ENCODE results near the gene SSR4. TPM values are rescaled to one million over a fixed set of nuclear protein-coding genes. Genes with fewer than 3 reads are reported as not detected.

The SSR4 gene
- total and polyA plus RNA-seq, 2 experiments from 2014 or later: 124 to 374 TPM

- H3K27me3 ChIP-seq: no peaks in the 10 kb centered on the region
- H3K4me3 ChIP-seq: no peak overlapping the region
- H3K27ac ChIP-seq: no peak overlapping the region
- no peaks in the 10 kb centered on the region for H3K9me3 ChIP-seq (ENCODE audit: low read depth)
- DNase-seq (ENCODE audit: low read depth in 1 of 2, low spot score in 1 of 2): no peak
- peaks cover 5% of the 10 kb centered on the region for H3K4me1 ChIP-seq (ENCODE audit: low read depth)
- no peaks in the 10 kb centered on the region for H3K36me3 ChIP-seq
- TF ChIP-seq CTCF (IDR thresholded peaks at IDR 0.05; ENCODE audit: low read depth, low read length): no peak
Observed at GRCh38 chrX:153768311-153769157, 25.9 kb upstream of the SSR4 start.

- Histone ChIP-seq H3K27me3 (no peaks in the 10 kb centered on the region), H3K9me3 (ENCODE audit: low read depth) (no peaks in the 10 kb centered on the region), H3K4me1 (ENCODE audit: low read depth) (peaks cover 5% of the 10 kb centered on the region), H3K4me3 (no peak overlapping the region), H3K36me3 (no peaks in the 10 kb centered on the region), H3K27ac (no peak overlapping the region)
- DNase-seq (ENCODE audit: low read depth in 1 of 2, low spot score in 1 of 2): no peak
- TF ChIP-seq CTCF (IDR thresholded peaks at IDR 0.05; ENCODE audit: low read depth, low read length): no peak
Observed at GRCh38 chrX:153769158-153769864, 25.2 kb upstream of the SSR4 start.

- Histone ChIP-seq H3K36me3 (no peaks in the 10 kb centered on the region), H3K27me3 (no peaks in the 10 kb centered on the region), H3K27ac (no peak overlapping the region), H3K4me3 (no peak overlapping the region), H3K4me1 (ENCODE audit: low read depth) (peaks cover 5% of the 10 kb centered on the region), H3K9me3 (ENCODE audit: low read depth) (no peaks in the 10 kb centered on the region)
- no peak for TF ChIP-seq CTCF (IDR thresholded peaks at IDR 0.05; ENCODE audit: low read depth, low read length)
- no peak for DNase-seq (ENCODE audit: low read depth in 1 of 2, low spot score in 1 of 2)
Observed at GRCh38 chrX:153769865-153770600, 24.4 kb upstream of the SSR4 start.

GRCh38 chrX:153770601-153771414, 23.7 kb upstream of the SSR4 start:
- Histone ChIP-seq H3K36me3 (no peaks in the 10 kb centered on the region), H3K27ac (no peak overlapping the region), H3K4me3 (no peak overlapping the region), H3K9me3 (ENCODE audit: low read depth) (no peaks in the 10 kb centered on the region), H3K27me3 (no peaks in the 10 kb centered on the region), H3K4me1 (ENCODE audit: low read depth) (peaks cover 3% of the 10 kb centered on the region)
- DNase-seq (ENCODE audit: low read depth in 1 of 2, low spot score in 1 of 2): no peak
- TF ChIP-seq CTCF (IDR thresholded peaks at IDR 0.05; ENCODE audit: low read depth, low read length): no peak

Measured in cardiac muscle cell (in vitro differentiated cells and primary cell).